Liver (tissue), 3 donors: ENCODE data around the gene PAPPA.

Source experiments
- ATF3 ChIP-seq: IDR thresholded peaks from 2 replicates; pipeline ENCODE4 v1.6.1; 2016; ENCODE audit warnings: antibody characterized with exemption
- CTCF ChIP-seq: fragments of 150-350 bp; IDR thresholded peaks from 2 replicates; pipeline ENCODE4 v1.5.1; 2017; ENCODE audit warnings: improper control_type of control experiment, low read depth, low read length; ENCODE audit not compliant: missing input control
- EGR1 ChIP-seq, 2 donors: IDR thresholded peaks; 2 replicates each; pipeline ENCODE4 v1.6.1; 2016 to 2018; ENCODE audit warnings: antibody characterized with exemption in 2 of 2, low read depth in 2 of 2
- FOXA1 ChIP-seq: IDR thresholded peaks from 2 replicates; pipeline ENCODE4 v1.6.1; 2016; ENCODE audit warnings: antibody characterized with exemption
- GABPA ChIP-seq, 2 donors: IDR thresholded peaks in 1 of 2; conservative IDR thresholded peaks in 1 of 2; 2 replicates each; pipeline ENCODE4 v1.6.1; 2016; ENCODE audit warnings: antibody characterized with exemption in 2 of 2, mild to moderate bottlenecking in 1 of 2, moderate library complexity in 1 of 2
- JUND ChIP-seq, 2 donors: IDR thresholded peaks; 2 replicates each; pipeline ENCODE4 v1.6.1; 2016; ENCODE audit warnings: antibody characterized with exemption in 2 of 2
- MAX ChIP-seq: IDR thresholded peaks from 2 replicates; pipeline ENCODE4 v1.6.1; 2016; ENCODE audit warnings: antibody characterized with exemption
- RAD21 ChIP-seq, 2 donors: IDR thresholded peaks; 2 replicates each; pipeline ENCODE4 v1.6.1; 2016; ENCODE audit warnings: antibody characterized with exemption in 2 of 2, mild to moderate bottlenecking in 2 of 2
- REST ChIP-seq: IDR thresholded peaks from 2 replicates; pipeline ENCODE4 v1.6.1; 2016; ENCODE audit warnings: antibody characterized with exemption, mild to moderate bottlenecking
- RXRA ChIP-seq, 2 donors: IDR thresholded peaks; 2 replicates each; pipeline ENCODE4 v1.6.1; 2017 to 2018; ENCODE audit warnings: antibody characterized with exemption in 2 of 2, mild to moderate bottlenecking in 1 of 2
- SP1 ChIP-seq: IDR thresholded peaks from 2 replicates; pipeline ENCODE4 v1.6.1; 2018; ENCODE audit warnings: antibody characterized with exemption, mild to moderate bottlenecking
- TAF1 ChIP-seq: conservative IDR thresholded peaks from 2 replicates; pipeline ENCODE4 v1.6.1; 2016; ENCODE audit warnings: antibody characterized with exemption, mild to moderate bottlenecking
- YY1 ChIP-seq: IDR thresholded peaks from 2 replicates; pipeline ENCODE4 v1.6.1; 2016; ENCODE audit warnings: antibody characterized with exemption, mild to moderate bottlenecking
- ZBTB33 ChIP-seq: IDR thresholded peaks from 2 replicates; pipeline ENCODE4 v1.6.1; 2016; ENCODE audit warnings: antibody characterized with exemption
- donor health status: healthy.
- donor health status: healthy.

- TF ChIP-seq CTCF (peak; percentile 66), ATF3 (no peak), REST (no peak), SP1 (no peak), YY1 (no peak), ZBTB33 (no peak), JUND (IDR thresholded peaks at IDR 0.05) (no peak), MAX (no peak), FOXA1 (no peak), TAF1 (no peak), RAD21 (IDR thresholded peaks at IDR 0.05) (peak; percentile 88 to 93), GABPA (IDR thresholded peaks at IDR 0.05 in 1 of 2, conservative IDR thresholded peaks at IDR 0.05 in 1 of 2) (no peak), RXRA (IDR thresholded peaks at IDR 0.05) (no peak), EGR1 (IDR thresholded peaks at IDR 0.05; ENCODE audit: low read depth in 2 of 2) (no peak)
Measured at GRCh38 chr9:116163293-116164055, 9.9 kb downstream of the PAPPA start.
